ENCODE measurements around the gene USP51.
"Not testable (repeated sequence)": the region's sequence is repeated elsewhere in the genome, so short reads cannot be mapped to it uniquely, and the experiment has no call there.

The USP51 gene

DNA sequence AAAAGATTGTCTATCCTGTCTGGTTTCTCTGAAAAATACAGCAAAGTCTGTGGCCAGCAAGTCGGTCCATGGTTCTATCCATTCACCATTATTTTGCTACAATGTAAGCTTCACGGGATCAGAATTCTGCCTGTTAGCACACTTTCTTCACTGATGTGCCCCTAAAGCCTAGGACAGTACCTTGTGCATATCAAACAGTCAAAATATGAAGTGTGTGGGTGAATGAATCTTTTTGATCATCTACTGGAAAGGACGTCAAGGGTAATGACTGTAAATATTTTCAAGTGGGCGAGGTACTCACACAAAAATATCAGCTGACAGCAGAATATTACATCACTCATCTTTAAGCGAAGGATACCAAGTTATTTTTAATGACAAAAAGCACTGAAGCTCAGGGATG, 24.5 kb downstream of the USP51 start:
- DNase-seq (ENCODE audit: low spot score): not testable (repeated sequence)

DNA sequence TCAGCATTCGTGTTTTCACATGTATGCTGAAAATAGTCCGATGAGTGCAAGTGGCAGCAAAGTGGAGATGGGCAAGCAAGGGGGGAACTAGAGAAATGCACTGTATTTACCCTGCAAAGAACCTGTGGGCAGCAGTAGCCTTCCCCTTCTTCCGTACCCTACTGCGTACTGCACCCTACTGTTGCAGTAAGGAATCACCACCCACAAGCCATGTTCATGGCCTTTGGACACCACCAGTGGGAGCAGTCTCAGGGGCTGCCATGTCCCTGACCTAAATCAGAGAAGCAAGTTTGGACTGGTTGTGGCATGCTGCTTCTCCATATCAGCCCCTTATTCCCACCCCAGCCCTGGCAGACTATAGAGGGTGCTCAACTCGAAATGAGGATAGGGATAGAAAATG, 25.6 kb downstream of the USP51 start:
- DNase-seq (ENCODE audit: low spot score): not testable (repeated sequence)

DNA sequence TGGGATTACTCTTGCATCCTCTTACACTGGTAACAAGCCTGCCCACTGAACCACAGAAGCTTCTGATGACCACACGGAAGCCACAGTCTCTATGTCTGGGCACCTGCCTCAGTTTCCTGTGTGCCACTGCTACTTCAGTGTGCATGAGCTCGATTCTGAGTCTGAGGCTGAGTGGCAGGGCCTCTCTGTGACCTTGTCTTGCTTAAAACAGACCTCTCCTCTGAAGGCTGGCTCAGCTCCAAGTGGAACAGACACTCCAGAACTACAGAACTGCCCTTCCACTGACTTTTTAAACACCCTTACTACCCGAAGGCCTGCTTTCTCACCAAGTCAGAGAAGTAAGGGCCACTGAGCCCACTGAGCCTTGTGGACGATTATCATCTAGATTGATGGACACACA, 29.7 kb downstream of the USP51 start:
- DNase-seq (ENCODE audit: low spot score): not testable (repeated sequence)

DNA sequence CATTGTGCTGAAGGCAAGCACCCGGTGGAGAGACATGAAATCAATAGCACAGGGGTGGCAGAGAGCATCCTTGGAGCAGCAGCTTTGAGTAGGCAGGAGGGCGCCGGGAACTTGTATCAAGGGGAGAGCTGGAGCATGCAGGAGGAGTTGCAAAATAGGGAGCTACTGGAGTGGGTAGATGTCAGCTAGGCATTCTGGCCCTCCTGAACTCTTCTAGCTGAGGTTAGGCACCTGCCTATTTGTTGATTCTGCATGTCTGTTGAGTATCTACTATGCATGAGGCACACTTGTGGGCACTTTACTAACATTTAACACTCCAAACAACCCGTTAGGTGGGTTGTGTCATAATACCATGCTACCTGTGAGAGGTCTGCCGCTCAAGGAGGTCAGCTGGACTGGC, 30.2 kb downstream of the USP51 start:
- not testable (repeated sequence) for DNase-seq (ENCODE audit: low spot score)

DNA sequence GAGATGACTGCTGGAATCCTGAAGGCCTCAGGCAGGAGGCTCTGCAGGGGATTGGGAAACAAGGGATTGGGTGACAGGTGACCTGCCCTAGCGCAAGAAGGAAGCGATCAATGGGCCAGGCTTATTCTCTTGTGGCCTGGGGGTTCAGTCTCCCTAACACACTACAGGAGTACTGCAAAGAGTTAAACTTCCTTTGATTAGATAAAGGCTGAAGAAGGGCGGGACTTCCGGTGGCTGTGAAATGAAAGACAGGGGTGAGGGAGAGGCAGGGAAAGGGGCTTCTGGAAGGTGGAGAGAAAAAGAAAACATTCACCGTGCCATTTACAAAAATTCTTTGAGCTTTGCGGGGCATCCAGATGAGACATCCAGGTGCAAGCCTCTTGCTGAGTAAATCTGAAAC, 33.9 kb downstream of the USP51 start:
- not testable (repeated sequence) for DNase-seq (ENCODE audit: low spot score)

DNA sequence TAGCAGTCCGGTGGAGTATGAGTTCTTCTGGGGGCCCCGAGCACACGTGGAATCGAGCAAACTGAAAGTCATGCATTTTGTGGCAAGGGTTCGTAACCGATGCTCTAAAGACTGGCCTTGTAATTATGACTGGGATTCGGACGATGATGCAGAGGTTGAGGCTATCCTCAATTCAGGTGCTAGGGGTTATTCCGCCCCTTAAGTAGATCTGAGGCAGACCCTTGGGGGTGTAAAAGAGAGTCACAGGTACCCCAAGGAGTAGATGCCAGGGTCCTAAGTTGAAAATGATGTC, 36.9 kb downstream of the USP51 start:
- DNase-seq (ENCODE audit: low spot score): no peak

DNA sequence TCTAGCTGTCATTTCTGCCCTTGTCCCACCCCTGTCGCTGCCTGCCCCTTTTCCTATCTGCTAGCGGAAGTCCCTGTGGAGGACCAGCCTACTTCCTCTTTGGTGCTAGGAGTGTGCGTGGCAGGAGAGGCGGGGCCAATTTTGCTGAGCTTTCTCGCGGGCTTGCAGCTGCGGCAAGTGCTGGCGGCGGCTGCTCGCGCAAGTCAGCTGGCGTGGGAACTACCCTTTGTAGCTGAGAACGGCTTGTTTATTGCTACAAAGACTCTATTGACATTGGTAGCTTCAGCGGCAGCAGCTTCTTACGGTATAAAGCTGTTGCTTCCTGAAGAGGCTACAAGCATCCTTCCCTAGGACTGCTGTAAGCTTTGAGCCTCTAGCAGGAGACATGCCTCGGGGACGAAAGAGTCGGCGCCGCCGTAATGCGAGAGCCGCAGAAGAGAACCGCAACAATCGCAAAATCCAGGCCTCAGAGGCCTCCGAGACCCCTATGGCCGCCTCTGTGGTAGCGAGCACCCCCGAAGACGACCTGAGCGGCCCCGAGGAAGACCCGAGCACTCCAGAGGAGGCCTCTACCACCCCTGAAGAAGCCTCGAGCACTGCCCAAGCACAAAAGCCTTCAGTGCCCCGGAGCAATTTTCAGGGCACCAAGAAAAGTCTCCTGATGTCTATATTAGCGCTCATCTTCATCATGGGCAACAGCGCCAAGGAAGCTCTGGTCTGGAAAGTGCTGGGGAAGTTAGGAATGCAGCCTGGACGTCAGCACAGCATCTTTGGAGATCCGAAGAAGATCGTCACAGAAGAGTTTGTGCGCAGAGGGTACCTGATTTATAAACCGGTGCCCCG, 37.4 kb downstream of the USP51 start, which contains the start of gene MAGEH1:
Gene MAGEH1, plus strand, starts transcription at position 138 of the 843 bp plus-strand sequence. Its CDS starts 248 bp downstream, at position 386.
- peak; percentile 56 for DNase-seq (ENCODE audit: low spot score)

DNA sequence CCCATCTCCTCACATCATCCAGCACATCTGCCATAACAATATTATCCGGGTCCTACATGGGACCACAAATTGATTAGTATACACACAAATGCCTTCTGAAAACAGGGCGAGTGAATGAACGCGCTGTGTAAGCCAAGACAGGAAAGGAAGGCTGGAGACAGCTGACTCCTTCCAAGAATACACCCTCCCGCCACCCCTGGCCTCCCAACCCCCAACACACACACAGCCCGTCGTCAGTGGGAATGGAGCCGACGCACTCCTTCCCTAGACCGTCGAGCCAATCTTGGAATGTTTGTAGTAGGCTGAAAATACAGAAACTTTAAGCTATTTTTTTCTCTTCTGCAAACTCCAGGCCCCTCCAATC, 38.0 kb downstream of the USP51 start:
- DNase-seq (ENCODE audit: low spot score): peak; percentile 2

DNA sequence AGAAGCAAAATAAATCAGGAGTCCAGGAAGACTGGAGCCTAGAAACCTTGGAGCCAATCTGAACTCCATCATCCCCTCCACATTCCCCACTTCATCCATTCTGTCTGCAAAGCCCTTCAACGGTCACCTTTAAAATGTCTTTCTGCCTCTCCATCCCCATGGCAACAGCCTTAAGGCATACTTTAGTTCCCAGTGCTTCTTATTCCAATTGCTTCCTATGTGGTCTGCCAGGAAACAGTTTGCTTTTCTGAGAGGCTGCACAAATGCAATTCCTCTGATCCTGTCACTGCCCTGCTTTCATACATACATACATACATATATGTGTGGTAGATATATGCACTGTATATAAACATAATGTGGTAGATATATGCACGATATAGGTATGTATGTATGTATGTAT, 38.5 kb downstream of the USP51 start:
- no peak for DNase-seq (ENCODE audit: low spot score)

DNA sequence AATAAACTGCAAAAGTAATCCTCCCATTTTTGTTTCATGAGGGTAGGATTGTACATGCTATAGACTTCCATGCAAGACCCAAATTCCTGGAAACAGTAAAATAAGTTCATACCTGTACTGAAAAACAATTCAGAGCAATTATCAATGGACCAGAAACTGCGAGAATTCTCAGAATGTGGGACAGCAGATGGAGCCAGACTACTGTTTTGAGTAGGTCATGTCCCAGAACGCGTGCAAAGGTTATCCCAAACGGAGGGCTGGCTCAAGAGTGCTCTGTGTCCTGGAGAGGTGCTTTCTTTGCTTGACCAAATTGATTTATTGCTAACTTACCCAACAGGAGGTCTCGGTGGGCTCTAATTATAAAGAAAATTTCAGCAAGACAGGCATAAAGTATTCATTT, 39.4 kb downstream of the USP51 start:
- no peak for DNase-seq (ENCODE audit: low spot score)

DNA sequence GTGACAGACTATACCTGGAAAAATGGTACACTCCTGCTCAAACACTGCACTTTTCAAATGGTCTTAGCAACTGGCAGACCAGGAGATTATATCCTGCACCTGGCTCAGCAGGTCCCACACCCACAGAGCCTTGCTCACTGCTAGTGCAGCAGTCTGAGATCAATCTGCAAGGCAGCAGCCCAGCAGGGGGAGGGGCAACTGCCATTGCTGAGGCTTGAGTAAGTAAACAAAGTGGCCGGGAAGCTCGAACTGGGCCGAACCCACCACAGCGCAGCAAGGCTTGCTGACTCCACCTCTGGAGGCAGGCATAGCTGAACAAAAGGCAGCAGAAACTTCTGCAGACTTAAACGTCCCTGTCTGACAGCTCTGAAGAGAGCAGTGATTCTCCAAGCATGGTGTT, 46.2 kb downstream of the USP51 start:
- not testable (repeated sequence) for DNase-seq (ENCODE audit: low spot score)
